Spleen (tissue), 11 donors: ENCODE results near the gene YAP1. TPM values are rescaled to one million over a fixed set of nuclear protein-coding genes. Genes with fewer than 3 reads are reported as not detected.

ENCODE experiments used
- DNase-seq: peaks from one replicate; pipeline ENCODE4 v3.0.0-alpha.2; 2020
- H3K27ac ChIP-seq, 8 donors: fragments of 200-600 bp; sonication (generic) in 7 of 8; 1 replicate in 4 of 8; 2 replicates in 4 of 8; pipeline versions ENCODE4 v1.5.0 to v1.8.0; 2016 to 2021; ENCODE audit warnings: inconsistent platforms in 4 of 8, mild to moderate bottlenecking in 4 of 8, moderate library complexity in 1 of 8
- H3K27me3 ChIP-seq, 7 donors: fragments of 200-600 bp; sonication (generic) in 6 of 7; replicated peaks in 1 of 7; 1 replicate in 4 of 7; 2 replicates in 3 of 7; pipeline versions ENCODE4 v1.5.0 to v1.8.0; 2016 to 2021; ENCODE audit warnings: inconsistent platforms in 3 of 7, mild to moderate bottlenecking in 1 of 7
- H3K36me3 ChIP-seq, 6 donors: fragments of 200-600 bp; sonication (generic) in 5 of 6; 1 replicate in 4 of 6; 2 replicates in 2 of 6; pipeline versions ENCODE4 v1.5.0 to v1.8.0; 2016 to 2021; ENCODE audit warnings: inconsistent platforms in 2 of 6
- H3K4me1 ChIP-seq, 6 donors: fragments of 200-600 bp; sonication (generic) in 5 of 6; 1 replicate in 3 of 6; 2 replicates in 3 of 6; pipeline versions ENCODE4 v1.5.0 to v1.8.0; 2016 to 2021; ENCODE audit warnings: inconsistent platforms in 3 of 6
- H3K4me3 ChIP-seq, 8 donors: fragments of 200-600 bp; sonication (generic) in 7 of 8; 1 replicate in 4 of 8; 2 replicates in 4 of 8; pipeline versions ENCODE4 v1.5.0 to v1.8.0; 2016 to 2021; ENCODE audit warnings: inconsistent platforms in 4 of 8, mild to moderate bottlenecking in 4 of 8, moderate library complexity in 2 of 8
- H3K9me3 ChIP-seq, 8 donors: fragments of 200-600 bp; sonication (generic) in 7 of 8; 1 replicate in 4 of 8; 2 replicates in 4 of 8; pipeline versions ENCODE4 v1.5.0 to v1.8.0; 2016 to 2021; ENCODE audit warnings: inconsistent platforms in 4 of 8
- POLR2A ChIP-seq, 3 donors: fragments of 450-650 bp; IDR thresholded peaks; one replicate each; pipeline ENCODE4 v1.5.1; 2017; ENCODE audit warnings: antibody characterized with exemption in 3 of 3, mild to moderate bottlenecking in 1 of 3
- POLR2AphosphoS5 ChIP-seq, 3 donors: sonication (generic); formaldehyde crosslinking; IDR thresholded peaks; one replicate each; pipeline ENCODE4 v1.5.1; 2017; ENCODE audit warnings: antibody characterized with exemption in 3 of 3
- WGBS, 5 donors: extraction: QIAGEN DNeasy Blood & Tissue Kit in 3 of 5; methylation state at CpG; one replicate each; pipeline versions ENCODE4 v1.1.5 to v1.1.7; 2013 to 2018; 5-methylcytosine and 5-hydroxymethylcytosine counted together
- intact Hi-C: fragments of 100-400 bp; cut with DNase I; formaldehyde crosslinking; loops from one replicate; pipeline ENCODE4 v1.15.0; 2023; ENCODE audit warnings: low total_unique reads
- polyA plus RNA-seq, 3 donors: library from polyadenylated mRNA; stranded (reverse); fragments of 200-250 nt; gene quantifications; one replicate each; pipeline ENCODE4 v1.2.1, GENCODE V29; 2013
- total RNA-seq, 7 donors: library from RNA; depleted of rRNA in 3 of 7; stranded (reverse); fragments of >200 nt in 3 of 7; fragmentation: NEBNext Ultra II Directional in 4 of 7; extraction: Animal tissue kit (Norgen Biotek cat#: 25700) in 4 of 7; gene quantifications; one replicate each; pipeline versions ENCODE4 v1.1.0 to v1.2.1, GENCODE V29; 2016 to 2021
- TF ChIP-seq, protein P1 (sequence below), 11 experiments: fragments of 200-600 bp in 7 of 11; fragments of 450-650 bp in 4 of 11; sonication (generic) in 4 of 11; IDR thresholded peaks in 8 of 11; conservative IDR thresholded peaks in 3 of 11; 1 replicate in 7 of 11; 2 replicates in 4 of 11; pipeline versions ENCODE4 v1.4.0 to v1.8.0; 2016 to 2021; ENCODE audit warnings: antibody characterized with exemption in 11 of 11, inconsistent platforms in 4 of 11, mild to moderate bottlenecking in 1 of 11
- donor health status: healthy with polysubstance abuse.
- donor health status: DM: no; HTN: no; CAD: no; lungs with moderate emphysema.
- donor health status: DM: no; HTN: no; CAD: no.
- donor health status: Bipolar disorder and iron deficiency.
- donor health status: healthy.
- donor health status: DM: no; HTN: no; CAD: no.
- donor health status: DM: yes; HTN: yes; CAD: no.

The YAP1 gene
- total and polyA plus RNA-seq, 10 donors, result 4.9 to 37.3 (median 31.4) TPM

- Histone ChIP-seq H3K27ac (peak overlapping the region in 1 of 8 donors; percentile 87), H3K4me3 (no peak overlapping the region)
Observed at GRCh38 chr11:102108734-102109440, 1.4 kb upstream of the YAP1 start.

DNA sequence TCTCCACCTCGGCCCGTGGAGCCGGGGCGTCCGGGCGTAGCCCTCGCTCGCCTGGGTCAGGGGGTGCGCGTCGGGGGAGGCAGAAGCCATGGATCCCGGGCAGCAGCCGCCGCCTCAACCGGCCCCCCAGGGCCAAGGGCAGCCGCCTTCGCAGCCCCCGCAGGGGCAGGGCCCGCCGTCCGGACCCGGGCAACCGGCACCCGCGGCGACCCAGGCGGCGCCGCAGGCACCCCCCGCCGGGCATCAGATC, 439 bp downstream of the YAP1 start:
- peak; percentile 81 for DNase-seq
- H3K4me3 ChIP-seq, result peak overlapping the region; percentile 57 to 91 (median 68)
- peak overlapping the region; percentile 30 to 90 (median 87) for H3K27ac ChIP-seq
- H3K36me3 ChIP-seq, result no peaks in the 10 kb centered on the region
- H3K4me1 ChIP-seq, result peaks cover 3 to 37% (median 19%) of the 10 kb centered on the region in 6 donors
- WGBS, 5 donors, result 0 to 3% (median 1%) methylated on average over 1 to 31 of the region's 31 CpGs
- H3K9me3 ChIP-seq, result no peaks in the 10 kb centered on the region
- H3K27me3 ChIP-seq, result peaks cover 0 to 95% (median 40%) of the 10 kb centered on the region in 7 donors
- TF ChIP-seq, protein P1, sequence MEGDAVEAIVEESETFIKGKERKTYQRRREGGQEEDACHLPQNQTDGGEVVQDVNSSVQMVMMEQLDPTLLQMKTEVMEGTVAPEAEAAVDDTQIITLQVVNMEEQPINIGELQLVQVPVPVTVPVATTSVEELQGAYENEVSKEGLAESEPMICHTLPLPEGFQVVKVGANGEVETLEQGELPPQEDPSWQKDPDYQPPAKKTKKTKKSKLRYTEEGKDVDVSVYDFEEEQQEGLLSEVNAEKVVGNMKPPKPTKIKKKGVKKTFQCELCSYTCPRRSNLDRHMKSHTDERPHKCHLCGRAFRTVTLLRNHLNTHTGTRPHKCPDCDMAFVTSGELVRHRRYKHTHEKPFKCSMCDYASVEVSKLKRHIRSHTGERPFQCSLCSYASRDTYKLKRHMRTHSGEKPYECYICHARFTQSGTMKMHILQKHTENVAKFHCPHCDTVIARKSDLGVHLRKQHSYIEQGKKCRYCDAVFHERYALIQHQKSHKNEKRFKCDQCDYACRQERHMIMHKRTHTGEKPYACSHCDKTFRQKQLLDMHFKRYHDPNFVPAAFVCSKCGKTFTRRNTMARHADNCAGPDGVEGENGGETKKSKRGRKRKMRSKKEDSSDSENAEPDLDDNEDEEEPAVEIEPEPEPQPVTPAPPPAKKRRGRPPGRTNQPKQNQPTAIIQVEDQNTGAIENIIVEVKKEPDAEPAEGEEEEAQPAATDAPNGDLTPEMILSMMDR (IDR thresholded peaks at IDR 0.05 in 8 of 11, conservative IDR thresholded peaks at IDR 0.05 in 3 of 11), result no peak
- TF ChIP-seq POLR2A (IDR thresholded peaks at IDR 0.05), result no peak
- no peak for TF ChIP-seq POLR2AphosphoS5 (IDR thresholded peaks at IDR 0.05)
- intact Hi-C loops, result no loop called here

More at GRCh38 chr11:102108734-102109440, 1.4 kb upstream of the YAP1 start:
- Histone ChIP-seq H3K9me3 (no peaks in the 10 kb centered on the region), H3K27me3 (peaks cover 0 to 77% (median 27%) of the 10 kb centered on the region in 7 donors), H3K4me1 (peaks cover 3 to 37% (median 19%) of the 10 kb centered on the region in 6 donors), H3K36me3 (no peaks in the 10 kb centered on the region)
- no peak for TF ChIP-seq POLR2A (IDR thresholded peaks at IDR 0.05)
- no peak for TF ChIP-seq POLR2AphosphoS5 (IDR thresholded peaks at IDR 0.05)
- TF ChIP-seq, protein P1 (IDR thresholded peaks at IDR 0.05 in 8 of 11, conservative IDR thresholded peaks at IDR 0.05 in 3 of 11), result no peak
- 61 to 85% (median 77%) methylated on average over 3 of the region's 3 CpGs for WGBS, 5 donors
- no peak for DNase-seq
- intact Hi-C loops, result no loop called here

DNA sequence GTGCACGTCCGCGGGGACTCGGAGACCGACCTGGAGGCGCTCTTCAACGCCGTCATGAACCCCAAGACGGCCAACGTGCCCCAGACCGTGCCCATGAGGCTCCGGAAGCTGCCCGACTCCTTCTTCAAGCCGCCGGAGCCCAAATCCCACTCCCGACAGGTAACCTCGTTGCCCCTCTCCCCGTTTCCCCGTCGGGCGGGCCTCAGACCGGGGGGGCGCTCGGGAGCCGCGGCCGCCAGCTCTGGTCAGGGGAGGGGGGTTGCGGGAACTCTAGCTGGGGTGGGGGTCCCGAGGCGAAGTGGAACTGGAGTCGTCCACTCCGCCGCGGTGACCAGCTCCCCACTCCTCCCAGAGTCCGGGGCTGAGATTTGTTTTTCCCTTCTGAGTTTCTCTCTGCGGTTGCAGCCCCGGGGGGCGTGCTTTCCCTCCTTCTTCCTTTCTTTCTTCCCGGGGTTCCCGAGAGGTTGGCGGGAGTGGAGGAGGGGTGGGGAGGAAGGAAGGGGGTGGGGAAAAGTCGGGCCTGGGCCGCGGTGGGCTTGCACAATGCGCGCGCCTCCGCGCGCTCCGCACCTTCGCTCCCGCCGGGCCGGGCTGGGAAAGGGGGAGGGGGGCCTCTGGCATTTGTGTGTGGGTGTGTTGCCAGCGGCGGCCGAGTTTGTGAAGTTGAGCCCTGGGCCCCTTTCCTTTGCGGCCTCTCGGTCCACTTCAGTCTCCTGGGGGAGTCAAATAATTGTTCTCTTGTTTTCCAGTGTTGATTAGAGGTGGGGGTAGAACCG, 952 bp downstream of the YAP1 start:
- H3K27me3 ChIP-seq, result peaks cover 0 to 97% (median 41%) of the 10 kb centered on the region in 7 donors
- H3K4me1 ChIP-seq, result peaks cover 3 to 37% (median 19%) of the 10 kb centered on the region in 6 donors
- H3K36me3 ChIP-seq, result no peaks in the 10 kb centered on the region
- no peak for DNase-seq
- TF ChIP-seq, protein P1 (IDR thresholded peaks at IDR 0.05 in 8 of 11, conservative IDR thresholded peaks at IDR 0.05 in 3 of 11), result no peak
- peak in 2 of 3 donors; percentile 33 to 52 for TF ChIP-seq POLR2AphosphoS5 (IDR thresholded peaks at IDR 0.05)
- H3K9me3 ChIP-seq, result no peaks in the 10 kb centered on the region
- intact Hi-C loops, result no loop called here
- peak overlapping the region; percentile 57 to 91 (median 68) for H3K4me3 ChIP-seq
- WGBS, 5 donors, result 2 to 6% (median 4%) methylated on average over 23 to 61 of the region's 61 CpGs
- H3K27ac ChIP-seq, result peak overlapping the region; percentile 44 to 90 (median 87)
